Stimulated activated CD8-positive, alpha-beta memory T cell treated with anti-CD3 and anti-CD28 coated beads, Interleukin-7, amount 100 ng/mL, for 4 hours (primary cell): ENCODE results near the gene SCD.
A peak's percentile ranks its signal among the peaks of the same experiment; 100 is the strongest.
"Not testable (repeated sequence)": the region's sequence is repeated elsewhere in the genome, so short reads cannot be mapped to it uniquely, and the experiment has no call there.

Experiments used
- DNase-seq, 2 donors: peaks; one replicate each; pipeline ENCODE4 v3.0.0-alpha.2; 2020; ENCODE audit warnings: low read depth in 2 of 2

The SCD gene

GRCh38 chr10:100362570-100363496, 15.8 kb downstream of the SCD start:
- DNase-seq: no peak

DNA sequence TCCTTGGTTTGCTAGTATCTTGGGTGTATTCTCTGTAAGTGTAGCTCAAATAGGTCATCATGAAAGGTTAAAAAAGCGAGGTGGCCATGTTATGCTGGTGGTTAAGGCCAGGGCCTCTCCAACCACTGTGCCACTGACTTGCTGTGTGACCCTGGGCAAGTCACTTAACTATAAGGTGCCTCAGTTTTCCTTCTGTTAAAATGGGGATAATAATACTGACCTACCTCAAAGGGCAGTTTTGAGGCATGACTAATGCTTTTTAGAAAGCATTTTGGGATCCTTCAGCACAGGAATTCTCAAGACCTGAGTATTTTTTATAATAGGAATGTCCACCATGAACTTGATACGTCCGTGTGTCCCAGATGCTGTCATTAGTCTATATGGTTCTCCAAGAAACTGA, 17.1 kb downstream of the SCD start:
- DNase-seq: no peak

GRCh38 chr10:100364735-100365391, 17.8 kb downstream of the SCD start:
- DNase-seq: no peak

GRCh38 chr10:100368721-100369120, 21.7 kb downstream of the SCD start:
- no peak for DNase-seq

DNA sequence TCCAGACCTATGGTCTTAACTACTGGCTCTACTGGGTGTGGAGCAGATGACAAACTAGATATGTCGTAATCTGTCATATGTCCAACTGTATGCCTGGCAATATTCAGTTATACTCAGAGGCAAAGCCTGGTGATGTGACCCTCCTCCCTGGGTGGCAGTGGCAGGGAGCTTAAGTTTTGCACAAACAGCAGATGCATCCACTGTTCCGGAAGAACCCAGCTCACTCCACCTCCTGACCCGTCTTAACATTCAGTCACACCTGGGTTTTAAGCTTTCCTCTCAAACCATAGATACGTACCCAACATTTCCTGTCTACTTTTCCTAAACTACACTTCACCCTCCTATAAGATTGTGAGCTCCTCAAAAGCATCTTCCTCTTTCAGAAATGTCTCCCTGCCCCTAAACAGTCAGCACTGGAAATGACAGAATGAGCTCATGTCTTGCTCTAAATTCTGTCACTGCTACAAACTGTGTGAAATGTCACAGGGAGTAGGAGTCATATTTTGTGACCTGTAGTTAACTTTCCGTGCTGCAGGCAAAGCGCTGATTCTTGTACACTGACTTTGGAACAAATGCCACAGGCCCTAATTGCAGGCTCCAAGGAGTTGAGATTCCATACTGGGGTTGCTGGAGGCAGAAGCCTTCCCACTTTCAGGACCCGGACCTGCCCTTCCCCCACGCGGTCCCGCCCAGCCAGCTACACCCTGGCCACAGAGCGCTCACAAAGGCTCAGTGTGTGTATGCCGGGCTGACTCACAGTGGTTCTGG, 23.9 kb downstream of the SCD start:
- peak in 1 of 2 donors; percentile 44 for DNase-seq

DNA sequence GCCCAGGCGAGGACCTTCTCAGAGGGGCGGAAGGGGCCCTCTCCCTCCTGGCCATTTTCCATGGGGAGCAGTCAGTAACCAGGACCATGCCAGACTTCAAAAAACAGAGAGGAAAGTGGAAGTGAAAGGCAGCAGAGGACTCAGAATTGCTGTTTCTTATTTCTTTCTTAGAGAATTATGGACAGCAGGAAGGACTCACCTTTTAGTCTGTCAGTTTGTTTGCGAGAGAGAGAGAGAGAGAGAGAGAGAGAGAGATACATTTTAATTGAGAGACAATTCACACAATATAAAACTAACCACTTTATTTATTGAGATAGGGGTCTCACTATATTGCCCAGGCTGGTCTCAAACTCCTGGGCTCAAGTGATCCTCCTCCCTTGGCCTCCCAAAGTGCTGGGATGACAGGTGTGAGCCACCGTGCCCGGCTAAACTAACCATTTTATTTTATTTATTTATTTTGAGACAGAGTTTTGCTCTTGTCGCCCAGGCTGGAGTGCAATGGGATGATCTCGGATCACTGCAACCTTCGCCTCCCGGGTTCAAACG, 24.5 kb downstream of the SCD start:
- DNase-seq: no peak

- no peak for DNase-seq
These were observed 25.6 kb downstream of the SCD start for GRCh38 chr10:100372415-100373297.

- DNase-seq: peak; percentile 84 to 89
These were observed 26.5 kb downstream of the SCD start for GRCh38 chr10:100373298-100374199.

DNA sequence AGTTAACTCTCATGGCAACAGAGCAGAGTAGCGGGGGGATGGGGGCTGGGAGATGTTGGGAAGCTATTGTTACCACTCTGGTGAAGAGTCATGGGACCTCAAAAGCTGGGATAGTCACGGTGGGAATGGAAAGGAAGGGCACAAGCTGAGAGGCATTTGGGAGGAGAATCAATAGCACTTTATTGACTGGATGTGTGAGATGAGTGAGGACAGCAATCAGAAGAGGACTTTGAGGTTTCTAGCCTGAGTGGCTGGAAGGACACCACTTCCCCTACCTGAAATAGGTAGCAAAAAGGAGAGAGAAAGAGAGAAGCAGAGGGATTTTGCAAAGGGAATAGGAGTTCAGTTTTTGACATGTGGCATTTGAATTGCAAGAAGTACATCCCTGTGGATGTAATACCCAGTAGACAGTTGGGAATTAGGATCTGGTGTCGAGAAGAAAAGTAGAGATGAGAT, 27.2 kb downstream of the SCD start:
- no peak for DNase-seq

DNA sequence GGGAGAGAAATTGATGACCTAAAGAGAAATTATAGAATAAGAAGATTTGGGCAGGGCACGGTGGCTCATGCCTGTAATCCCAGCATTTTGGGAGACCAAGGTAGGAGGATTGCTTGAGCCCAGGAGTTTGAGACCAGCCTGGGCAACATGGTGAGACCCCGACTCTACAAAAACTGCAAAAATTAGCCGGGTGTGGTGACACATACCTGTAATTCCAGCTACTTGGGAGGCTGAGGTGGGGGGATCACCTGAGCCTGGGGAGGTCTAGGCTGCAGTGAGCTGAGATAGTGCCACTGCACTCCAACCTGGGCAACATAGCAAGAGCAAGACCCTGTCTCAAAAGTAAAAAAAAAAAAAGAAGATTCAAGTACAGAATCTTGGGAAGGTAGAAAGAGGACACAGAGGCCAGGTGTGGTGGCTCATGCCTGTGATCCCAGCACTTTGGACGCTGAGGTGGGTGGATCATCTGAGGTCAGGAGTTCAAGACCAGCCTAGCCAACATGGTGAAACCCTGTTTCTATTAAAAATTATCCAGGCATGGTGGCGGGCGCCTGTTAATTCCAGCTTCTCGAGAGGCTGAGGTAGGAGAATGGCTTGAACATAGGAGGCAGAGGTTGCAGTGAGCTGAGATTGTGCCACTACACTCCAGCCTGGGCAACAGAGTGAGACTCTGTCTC, 27.8 kb downstream of the SCD start:
- not testable (repeated sequence) for DNase-seq

- DNase-seq: not testable (repeated sequence)
These were observed 29.6 kb downstream of the SCD start for GRCh38 chr10:100376656-100377055.

- DNase-seq: peak in 1 of 2 donors; percentile 9
These were observed 30.8 kb downstream of the SCD start for GRCh38 chr10:100377830-100378229.

- no peak for DNase-seq
These were observed 33.4 kb downstream of the SCD start for GRCh38 chr10:100380400-100380799.

DNA sequence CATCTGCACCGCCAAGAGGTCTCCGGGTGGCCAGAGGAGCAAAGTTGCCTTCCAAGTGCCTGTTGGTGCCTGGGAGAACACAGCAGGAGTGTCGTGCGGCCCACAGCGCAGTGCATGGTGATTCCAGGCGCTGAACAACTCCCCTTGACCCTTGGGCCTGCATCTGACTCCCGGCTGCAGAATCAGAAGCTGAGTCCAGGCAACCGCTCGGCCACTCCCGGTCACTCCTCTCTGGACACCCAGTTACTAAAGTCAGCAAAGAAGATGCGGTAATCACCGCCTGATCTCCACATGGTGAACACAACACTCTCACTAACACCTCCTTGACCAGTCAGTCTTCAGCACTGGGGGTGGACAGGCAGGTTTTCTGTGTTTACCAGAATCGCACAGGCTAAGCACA, 35.5 kb downstream of the SCD start:
- DNase-seq: no peak

DNA sequence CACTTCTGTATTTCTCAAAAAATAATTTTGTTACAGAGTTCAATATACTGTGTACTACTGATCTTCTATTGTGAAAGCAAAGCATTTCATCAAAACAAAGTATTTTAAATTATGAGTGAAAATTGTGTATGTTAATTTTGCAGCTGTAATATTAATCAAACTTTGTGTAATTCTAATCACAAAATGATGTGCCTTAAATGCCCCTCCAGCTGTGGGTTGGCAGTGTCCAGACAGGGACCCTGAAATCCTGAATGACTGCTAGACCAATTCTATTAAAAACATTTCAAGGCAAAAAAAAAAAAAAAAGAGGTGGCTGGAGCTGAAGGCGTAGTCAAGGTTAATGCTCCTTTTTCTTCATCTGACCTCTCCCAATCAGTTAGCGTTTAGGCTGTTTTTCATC, 36.2 kb downstream of the SCD start:
- DNase-seq: no peak

GRCh38 chr10:100391163-100392002, 44.4 kb downstream of the SCD start:
- no peak for DNase-seq

- no peak for DNase-seq
These were observed 45.6 kb downstream of the SCD start for GRCh38 chr10:100392686-100393003.

- no peak for DNase-seq
These were observed 48.6 kb downstream of the SCD start for GRCh38 chr10:100395626-100396025.

DNA sequence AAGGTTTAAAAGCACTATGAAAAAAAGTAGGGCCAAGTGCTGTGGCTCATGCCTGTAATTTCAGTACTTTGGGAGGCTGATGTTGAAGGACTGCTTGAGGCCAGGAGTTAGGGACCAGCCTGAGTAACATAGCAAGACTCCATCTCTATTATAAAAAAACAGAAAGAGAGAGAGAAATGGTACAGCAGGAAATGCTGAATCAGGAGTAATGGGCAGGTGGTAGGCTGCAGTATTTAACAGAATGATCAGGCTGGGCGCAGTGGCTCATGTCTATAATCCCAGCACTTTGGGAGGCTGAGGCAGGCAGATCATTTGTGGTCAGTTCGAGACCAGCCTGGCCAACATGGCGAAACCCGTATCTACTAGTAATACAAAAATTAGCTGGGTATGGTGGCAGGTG, 49.6 kb downstream of the SCD start:
- no peak for DNase-seq
